ENCODE measurements around the gene YOD1.

The YOD1 gene

DNA sequence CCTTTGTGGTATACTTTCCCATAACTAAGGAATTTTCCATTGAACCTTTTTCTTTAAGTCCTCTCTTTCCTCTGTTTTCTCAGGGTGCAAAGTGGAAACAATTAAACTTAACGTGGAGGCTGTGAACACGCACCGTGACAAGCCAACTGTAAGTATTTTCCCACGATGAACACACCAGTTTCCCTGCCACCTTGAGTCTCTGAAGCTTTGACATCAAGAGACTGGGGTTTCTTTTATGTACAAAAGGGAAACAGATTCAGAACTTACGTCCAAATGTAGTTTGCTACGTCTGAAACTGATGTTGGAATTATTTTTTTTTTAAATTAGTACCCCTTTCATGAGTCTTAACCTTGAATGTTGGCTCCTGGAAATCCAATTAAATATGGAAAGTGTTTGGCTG lies 20.4 kb upstream of the YOD1 start:
- DNase-seq: peak; percentile 23

DNA sequence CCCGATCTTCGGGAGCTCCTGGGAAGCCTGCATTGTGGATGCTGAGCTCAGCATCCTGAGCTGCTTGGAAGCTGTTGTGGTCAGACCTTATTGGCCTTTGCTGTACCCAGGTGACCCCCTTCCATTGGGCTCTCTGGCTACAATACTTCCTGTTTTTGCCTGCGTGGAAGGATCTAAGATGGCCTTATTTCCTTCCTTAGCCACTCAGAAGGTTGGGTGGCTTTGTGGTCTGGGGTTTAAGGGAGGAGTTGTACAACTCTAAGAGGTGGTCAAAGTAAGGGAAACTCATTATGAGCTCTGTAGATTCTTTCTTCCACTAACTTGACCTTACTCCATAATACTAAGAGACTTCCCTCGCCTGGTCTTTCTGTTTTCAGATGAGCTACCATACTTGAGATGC lies 19.8 kb upstream of the YOD1 start:
- no peak for DNase-seq

DNA sequence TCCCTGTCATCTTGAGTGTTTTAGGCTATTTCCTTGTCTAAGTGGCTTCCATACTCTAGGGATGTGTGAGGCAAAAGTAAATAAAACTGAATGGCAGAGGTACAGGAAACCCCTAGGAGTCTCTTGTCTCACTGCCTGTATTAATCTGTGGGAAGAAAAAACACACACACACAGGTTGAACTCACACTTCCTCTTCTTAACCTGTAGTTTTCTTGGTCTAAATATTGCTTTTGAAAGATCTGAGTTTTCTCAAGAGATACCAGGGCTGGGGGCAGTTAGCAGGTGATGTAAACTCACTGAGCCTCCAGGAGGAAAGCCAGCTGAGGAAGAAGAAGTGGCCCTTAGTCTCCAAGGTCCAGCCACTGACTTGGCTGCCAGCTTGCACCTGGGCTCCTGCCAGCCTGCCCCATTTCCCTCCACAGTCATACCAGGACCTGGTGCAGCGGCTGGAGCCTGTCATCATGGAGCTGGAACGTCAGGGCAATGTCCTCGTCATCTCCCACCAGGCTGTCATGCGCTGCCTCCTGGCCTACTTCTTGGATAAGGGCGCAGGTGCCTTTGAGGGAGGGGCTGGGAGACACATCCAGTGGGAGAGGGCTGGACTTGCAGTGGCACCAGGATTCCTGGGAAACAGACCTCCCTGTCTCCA lies 19.0 kb upstream of the YOD1 start:
- no peak for DNase-seq

DNA sequence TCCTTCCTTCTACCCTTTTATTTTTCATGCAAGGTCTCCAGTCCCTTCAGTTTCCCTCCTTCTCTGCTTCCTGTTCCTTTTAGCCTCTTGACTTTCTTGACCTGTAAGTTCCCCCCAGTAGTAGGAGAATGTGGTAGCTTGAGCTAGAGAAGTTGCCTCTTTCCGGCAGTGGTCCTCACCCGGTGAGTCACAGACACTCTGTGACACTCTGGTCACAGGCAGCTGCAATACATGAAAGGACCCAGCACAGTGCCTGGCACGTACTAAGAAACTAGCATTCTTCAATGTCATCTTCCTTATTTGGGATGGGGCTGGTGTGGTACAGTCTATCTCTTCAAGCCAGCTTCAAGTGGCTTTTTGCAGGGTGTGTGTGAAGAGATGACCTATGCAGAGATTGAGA lies 18.1 kb upstream of the YOD1 start:
- peak; percentile 21 for DNase-seq

DNA sequence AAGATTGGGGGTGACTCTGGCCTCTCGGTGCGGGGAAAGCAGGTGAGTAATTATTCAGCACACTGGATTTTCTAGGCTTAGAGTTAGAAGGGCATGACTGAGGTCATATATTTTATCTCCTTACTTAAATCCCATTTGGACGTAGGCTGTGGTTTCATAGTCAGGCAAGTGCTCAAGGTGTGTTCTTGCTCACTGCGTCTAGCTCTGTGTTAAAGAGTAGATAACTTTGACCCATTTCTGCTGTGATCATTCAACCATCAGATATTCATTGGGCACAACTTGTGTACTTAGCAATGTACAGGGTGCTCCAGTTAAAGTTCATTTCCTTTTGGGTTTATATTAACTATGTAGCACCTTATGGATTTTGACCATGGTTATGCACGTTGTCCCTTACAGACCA lies 16.7 kb upstream of the YOD1 start:
- no peak for DNase-seq

DNA sequence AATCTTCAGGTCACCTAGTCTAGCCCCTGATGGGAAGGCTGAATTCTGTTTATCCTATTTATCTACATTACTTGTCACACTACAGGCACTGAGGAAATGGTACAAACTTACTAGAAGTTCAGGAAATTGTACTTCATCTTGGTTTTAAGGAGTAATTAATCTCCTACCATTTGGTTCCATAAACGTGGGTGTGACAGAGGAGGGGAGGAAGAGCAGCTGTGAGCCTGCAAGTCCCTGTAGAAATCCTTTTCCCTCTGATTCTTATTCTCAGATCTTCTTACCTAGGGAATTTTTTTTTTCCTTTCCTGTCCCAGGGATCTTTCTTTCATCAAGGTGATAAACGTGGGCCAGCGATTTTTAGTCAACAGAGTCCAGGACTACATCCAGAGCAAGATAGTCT lies 16.2 kb upstream of the YOD1 start:
- no peak for DNase-seq

DNA sequence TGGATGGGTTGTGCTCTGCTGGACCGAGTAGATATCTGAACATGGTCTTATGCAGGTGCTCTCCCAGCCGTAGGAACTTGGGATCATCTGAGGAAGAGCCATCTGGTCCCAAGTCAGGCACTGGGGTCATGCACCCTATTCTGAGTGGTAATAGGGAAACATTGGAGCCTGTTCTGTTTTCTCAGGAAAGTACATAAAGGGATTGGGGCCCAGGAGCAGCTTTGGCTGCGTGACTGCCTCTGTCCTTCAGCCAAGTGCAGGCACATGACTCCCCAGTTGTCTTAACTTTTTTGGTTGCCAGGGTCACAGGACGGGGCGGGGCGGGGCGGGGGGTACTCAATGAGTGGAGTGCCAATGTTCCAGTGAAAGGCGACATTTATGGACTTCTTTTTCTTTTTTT lies 13.6 kb upstream of the YOD1 start:
- no peak for DNase-seq

DNA sequence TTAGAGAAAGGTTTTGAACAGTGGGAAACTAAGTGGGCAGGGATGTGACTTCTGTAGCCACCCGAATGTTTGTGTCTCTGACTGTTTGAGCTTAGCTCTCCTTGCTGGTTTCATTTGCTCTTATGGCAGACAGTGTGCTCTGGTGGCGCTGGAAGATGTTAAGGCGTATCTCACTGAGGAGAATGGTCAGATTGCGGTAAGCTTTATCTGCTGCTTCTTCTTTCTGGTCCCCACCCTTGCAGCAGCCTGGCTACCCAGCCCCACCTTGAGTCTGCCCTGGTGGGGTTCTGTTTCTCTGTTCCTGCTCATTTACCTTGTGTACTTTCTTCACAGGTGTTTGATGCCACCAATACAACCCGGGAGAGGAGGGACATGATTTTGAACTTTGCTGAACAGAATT lies 12.0 kb upstream of the YOD1 start:
- DNase-seq: no peak

DNA sequence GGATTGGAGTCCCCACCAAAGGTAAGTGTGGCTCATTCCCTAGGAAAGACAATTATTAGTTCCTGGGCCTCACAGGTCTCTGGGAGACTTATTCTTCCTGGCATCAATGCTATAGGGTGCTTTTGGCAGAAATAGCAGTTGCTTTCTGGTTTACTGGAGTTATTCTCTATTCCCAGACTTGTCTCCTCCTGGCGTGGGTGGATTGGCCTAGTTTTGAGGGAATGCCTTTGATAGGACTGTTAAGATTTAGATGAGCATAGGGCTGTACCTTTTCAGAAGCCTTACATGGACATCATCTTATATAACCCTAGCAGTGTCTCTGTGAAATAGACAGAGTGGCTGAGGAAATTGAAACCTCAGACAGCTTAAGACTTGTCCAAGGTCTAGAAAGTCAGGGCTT lies 11.1 kb upstream of the YOD1 start:
- DNase-seq: no peak

DNA sequence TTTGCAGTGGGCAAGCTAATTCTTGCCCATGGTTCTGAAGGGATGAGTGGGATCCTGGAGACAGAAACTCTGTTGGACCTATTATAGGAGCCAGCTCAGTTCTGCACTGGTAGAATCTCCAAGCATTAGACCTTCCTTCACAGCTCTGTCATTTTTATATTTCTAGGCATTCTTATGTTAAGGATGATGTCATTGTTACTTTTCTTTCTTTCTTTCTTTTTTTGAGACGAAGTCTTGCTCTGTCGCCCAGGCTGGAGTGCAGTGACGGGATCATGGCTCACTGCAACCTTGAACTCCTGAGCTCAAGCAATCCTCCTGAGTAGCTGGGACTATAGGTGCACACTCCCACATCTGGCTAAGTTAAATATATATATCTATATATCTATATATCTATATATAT lies 9.6 kb upstream of the YOD1 start:
- DNase-seq: no peak

DNA sequence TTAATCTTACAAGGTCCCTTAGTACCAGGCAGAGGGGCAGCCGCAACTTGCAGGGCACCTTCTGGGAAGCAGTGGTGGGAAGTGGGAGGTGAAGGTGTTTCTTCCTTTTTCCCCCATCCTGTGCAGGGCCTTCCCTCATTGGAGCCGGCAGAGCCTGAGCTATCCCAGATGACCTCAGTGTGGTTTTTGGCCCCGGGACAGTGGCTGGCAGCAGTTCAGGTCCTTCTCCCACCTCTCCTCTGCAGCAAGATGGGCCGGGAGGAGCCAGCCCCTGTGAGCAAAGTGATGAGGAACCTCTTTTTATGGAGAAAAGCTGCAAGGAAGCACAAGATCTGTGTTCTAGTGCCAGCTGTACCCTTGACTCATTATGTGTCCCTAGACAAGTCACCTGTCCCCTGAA lies 8.9 kb upstream of the YOD1 start:
- no peak for DNase-seq

DNA sequence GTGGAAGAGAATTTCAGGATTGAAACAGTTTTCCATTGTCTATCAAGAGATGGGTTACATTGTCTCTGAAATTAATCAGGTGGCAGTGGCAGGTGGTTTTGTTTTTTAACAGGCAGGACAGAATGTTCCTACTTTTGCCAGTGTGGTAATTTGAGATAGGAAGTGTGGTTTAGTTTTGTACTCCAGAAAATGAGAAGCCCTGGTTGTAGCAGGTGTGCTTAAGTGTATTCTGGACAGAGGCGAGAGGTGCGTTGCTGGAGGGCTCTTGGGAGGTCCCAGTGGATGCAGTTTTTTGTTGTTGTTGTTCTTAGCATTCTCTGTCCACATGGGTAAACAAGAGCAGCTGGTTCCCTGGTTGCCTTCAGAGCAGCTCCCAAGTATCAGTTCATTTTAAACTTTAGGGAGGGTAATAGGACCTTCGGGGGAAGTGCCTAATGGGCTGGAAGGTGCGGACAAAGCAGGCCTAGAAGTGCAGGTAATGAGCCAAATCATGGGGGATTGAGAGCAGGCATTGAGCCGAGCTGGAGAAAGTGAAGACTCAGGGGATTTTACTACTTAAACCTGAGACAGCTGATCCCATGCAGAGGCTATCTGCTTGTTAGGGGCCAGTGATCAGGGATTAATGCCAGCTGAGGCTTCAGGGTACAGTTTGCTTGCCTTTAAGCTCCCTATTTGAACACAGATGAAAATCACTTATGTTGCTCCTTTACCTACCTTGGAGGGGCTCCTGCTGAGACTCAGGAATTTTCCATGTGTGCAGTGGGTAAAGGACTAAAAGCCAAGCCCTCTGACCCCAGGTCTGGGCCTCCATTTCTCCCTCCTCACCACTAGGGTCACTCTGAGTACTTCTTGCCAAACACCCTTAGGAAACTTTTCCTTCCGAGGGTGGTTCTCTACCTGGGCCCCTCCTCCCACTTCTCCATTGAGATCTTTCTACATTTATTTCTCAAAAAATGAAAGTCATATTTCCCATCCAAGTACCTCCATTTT lies 8.2 kb upstream of the YOD1 start:
- no peak for DNase-seq

DNA sequence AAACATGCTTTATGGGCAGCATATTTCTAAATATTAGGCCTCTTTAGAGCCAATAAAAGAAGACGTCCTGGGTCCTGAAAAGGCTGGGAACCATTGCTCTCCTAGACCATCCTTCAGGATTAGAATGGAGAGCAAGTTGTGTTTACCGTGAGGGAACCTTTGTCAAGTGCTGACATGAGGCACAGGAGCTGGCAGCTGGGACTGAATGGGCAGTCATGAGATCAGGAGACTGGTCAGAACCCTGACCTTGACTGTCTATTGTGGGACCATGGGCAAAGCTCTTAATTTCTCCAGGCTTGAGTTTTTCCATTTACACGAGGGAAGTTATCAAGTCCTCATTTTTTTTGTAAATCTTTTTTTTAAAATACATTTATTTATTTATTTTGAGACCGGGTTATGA lies 7.2 kb upstream of the YOD1 start:
- no peak for DNase-seq

DNA sequence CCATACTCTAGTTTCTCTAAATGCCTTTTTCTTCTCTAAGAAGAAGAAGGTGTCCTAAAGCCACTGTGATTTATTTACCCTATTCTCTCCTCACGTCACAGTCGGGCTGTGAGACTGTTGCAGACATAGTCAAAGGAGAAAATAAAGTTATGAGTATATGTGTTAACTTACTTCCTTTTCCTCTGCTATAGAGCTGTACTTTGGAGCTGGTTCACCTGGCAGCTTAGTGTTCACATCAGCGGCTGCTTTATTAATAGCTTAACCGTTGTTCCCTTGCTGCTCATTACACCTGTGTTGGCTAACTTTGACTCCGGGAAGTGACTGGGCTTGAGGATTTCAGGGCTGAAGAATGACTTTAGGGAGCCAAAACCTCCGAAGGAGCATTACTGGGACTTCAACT lies 5.7 kb upstream of the YOD1 start:
- DNase-seq: no peak

DNA sequence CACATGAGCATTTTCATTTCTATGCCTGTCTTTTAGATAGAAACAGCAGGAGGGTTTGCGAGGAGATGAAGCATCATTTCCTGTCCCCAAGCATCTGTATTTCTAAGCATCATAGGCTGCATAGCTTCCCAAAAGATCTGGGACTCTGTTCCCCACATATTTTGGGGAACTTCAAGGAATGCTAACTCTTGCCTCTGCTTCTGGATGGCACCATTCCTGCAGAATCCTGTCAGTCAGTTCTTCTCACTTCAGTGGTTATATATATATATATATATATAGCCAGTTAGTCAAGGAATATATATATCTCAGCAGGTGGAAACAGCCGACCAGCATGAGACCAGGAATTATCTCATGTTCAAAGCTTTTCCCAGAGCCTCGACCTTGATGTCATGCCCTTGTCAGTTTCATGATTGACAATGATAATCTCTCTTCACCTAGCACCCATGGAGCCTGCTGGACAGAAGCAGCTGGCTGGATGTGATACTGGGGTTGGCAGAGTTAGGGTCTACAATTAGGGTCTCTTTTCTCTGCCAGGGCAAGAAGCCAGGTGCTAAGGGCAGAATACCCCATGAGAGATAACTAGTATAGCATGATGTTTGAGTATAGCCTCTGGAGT lies 4.5 kb upstream of the YOD1 start:
- no peak for DNase-seq

DNA sequence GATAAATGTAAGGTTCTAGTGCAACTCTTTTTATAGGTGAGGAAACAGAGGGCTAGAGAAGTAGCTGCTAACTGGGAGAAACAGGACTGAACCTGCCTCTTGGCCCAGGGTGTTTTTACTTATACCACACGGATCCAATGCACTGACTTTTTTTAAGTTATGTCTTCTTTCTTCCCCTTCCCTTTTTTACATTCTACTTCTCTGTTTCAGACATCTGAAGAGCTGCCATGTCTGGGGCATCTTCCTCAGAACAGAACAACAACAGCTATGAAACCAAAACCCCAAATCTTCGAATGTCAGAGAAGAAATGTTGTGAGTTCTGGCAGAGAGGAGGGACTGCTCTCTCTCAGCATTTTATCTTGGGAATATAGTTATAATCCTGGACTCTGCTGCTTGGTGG lies 3.5 kb upstream of the YOD1 start:
- no peak for DNase-seq

DNA sequence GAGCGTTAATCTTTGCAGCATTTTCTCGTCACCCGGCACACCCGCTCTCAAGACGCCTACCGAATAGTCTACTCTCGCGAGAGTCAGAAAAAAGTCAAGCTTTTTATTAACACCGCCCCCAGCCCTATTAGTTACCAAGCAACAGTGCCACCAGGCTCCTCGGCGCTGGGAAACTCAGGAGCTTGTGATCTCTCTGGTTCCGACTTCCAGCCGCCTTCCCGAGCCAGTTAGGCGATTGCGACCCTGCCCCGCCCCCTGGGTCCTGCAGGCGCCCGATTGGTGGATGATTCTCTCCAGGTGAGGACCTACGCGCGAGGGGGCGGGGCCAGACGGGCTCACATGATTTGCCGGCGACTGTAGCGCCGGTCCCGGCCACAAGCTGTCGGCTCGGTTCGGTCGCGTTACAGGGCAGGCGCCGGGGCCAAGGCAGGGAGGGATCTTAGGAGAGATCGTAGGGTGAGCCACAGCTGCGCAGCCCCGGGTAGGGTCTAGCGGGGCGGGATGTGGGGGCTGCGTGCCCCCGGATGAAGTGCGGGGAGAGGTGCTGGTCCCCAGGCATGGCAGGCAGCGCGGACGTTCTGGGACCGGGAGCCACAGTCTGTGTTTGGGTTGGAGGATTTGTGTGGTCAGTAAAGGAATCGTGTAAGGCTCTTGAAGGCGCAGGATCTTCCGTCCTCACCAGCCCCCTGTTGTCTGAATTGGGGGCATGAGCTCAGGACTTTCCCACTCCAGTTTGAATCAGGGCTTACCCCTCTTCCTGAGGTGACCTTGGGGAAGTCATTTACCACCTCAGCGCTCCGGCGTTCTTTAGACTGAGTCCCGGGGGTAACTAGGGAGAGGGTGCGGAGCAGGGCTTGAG lies 2.1 kb upstream of the YOD1 start, which contains the start of gene PFKFB2:
TSS of gene PFKFB2 (plus strand) at position 365 of the 859 bp plus-strand sequence. CDS start 1,443 bp downstream, outside the sequence.
- DNase-seq: peak; percentile 98

DNA sequence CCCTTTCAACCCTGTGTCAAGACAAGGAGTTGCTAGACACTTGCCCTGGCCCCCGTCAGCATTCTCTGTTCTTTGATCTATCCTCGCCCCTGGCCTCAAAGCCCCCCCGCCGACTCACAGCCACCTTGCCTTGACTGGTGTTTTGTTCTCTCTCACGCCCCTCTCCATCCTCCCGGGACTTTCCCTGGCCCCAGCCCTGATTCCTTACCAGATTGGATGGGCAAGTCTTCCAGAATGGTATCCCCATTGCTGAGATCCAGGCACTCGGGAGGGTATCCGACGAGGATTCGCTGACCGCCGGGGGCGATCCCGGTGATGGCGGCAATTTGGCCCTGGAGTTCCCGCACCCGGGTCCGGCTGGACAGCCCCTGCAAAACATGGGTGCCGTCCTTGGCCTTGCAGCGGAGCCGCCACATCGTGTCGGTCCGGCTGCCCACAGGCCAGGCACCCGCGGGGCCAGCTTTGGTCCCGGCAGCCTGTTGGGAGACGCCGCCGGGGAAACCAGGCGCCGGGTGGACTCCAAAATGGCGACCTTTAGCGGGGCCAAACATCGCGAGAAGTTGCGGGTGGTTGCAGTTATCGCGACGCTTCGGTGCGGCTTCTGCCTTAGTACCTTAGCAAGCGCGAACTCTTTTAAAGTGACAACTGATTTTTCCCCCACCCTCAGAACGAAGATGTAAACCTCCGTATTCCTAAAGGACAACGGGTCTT lies 373 bp downstream of the YOD1 start:
- DNase-seq: peak; percentile 91

DNA sequence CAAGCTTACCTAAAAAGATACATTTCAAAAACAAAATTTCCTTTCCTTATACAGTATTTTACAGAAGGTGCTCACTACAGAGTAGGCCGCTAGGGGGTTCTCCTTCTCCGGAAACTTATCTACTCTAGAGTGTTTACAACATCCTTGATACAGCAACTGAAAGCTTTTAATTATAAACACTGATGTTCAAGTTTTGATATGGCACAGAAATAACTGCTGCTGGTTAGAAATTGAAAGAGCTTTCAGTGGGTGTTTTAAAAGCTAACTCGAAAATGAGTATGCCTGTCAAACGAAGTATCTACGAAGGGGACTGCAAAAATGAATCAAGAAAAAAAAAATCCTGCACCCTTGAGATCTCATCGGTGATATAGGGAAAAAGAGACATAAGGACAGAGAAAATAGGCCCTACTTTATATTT lies 1.0 kb downstream of the YOD1 start:
- peak; percentile 69 for DNase-seq

DNA sequence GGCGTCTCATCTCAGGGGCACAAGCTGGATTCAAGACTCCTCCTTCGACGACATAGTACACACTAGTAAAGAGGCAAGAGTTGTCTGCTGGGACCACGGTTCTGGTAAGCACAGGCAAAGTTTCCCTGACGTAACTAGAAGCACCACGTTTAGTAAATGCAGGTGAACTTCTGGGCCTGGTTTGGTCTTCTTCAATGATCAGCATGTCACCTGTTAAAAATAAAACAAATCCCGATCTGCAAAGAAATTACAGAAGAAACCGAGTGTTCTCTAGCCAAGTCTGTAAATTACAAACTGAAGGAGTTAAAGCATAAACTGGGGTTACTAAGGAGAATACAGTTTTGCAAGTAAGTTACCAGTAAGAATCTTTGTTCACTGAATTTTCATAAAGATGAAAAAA lies 1.5 kb downstream of the YOD1 start:
- DNase-seq: no peak

DNA sequence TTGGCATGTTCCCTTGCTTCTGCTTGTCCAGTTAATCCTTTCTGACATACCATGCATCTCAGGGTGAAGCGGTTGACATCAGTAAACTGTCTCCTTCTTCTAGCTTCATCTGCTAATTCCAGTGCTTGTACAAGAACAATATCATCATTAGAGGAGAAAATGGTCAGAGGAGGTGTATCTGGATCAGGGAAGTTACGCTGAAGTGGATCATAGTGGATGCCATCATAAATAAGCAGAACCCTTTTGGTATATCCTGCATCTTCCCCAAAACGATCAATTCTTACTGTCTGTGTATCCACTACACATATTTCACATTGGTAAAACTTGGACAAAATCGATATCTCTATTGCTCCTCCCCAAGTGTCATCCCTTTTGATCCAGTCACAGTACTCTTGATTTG lies 2.0 kb downstream of the YOD1 start:
- DNase-seq: no peak

DNA sequence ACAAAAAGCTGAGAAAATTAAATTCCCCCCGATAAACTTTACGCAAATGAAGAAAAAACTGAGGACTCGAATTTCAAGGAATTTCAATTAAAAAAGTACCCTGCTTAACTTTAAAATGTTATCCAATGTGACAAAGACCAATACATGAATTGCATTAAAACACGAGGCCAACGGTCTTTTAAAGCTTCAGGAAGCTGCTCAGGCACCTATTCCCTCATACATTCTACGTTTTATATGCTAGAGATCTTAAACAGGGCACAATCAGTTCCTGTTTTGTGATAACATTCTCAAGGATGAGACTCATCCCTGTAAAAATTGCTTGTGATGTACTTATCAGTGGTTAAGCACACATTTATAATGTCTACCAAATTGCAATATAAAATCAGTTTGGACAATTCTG lies 3.0 kb downstream of the YOD1 start:
- no peak for DNase-seq
